ENCODE results near the gene AQP12A. TPM values are rescaled to one million over a fixed set of nuclear protein-coding genes. Genes with fewer than 3 reads are reported as not detected.

The AQP12A gene
- total and polyA plus RNA-seq, 9 of the 15 experiments (the other 6 are each of a cell fraction or from before 2014, with no cell fraction given), result not detected

DNA sequence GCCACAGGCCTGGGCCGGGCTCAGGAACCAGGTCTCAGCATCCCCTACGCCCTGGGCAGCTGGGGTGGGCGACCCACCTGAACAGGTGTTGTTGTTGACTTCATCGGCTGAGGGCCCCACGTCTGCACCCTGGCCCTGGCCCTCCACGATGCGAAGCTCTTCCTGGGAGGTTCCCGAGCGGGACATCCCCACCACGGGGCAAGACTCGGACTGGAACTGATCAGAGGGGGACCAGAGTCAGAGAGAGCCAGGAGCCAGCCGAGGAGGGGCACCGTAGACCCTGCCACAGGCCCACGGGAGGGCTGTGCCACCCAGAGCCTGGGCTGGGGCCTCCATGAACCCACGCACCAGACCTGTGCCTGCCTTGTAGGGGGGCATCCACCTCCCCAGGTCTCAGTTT, 54.3 kb downstream of the AQP12A start (continued):
- no peak for TF ChIP-seq RBM22 (IDR thresholded peaks at IDR 0.05; ENCODE audit: low read depth, low read length, poor library complexity, severe bottlenecking)

DNA sequence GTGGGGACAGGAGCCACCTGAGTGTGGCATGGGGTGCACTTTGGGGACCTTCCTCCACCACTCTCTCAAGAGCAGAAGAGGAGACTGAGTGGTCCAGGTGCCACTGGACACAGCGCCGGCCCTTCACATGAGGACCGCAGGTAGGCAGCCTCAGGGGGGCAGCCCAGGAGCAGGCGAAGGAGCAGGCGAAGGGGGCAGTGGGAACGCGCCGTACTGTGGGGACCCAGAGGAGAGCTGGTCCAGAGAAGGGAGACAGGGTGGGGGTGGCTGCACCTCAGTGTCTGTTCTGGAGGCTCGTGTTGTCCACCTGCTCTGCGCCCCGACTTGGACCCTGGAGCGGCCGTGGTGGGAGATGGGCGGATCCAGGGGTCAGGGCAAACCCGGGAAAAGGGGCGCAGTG, 55.0 kb downstream of the AQP12A start:
- ChIA-PET POLR2A (no interaction called here), CTCF (ENCODE audit: low intra/inter-chr PET ratio) (no interaction called here)
- Histone ChIP-seq H3K4me2 (ENCODE audit: insufficient read depth, low read length) (no peak overlapping the region), H3K36me3 (ENCODE audit: control insufficient read depth, insufficient read depth, low read length) (no peaks in the 10 kb centered on the region), H2AFZ (ENCODE audit: low read depth, low read length) (no peak overlapping the region), H4K20me1 (replicated peaks; ENCODE audit: control insufficient read depth, insufficient read depth, low read length) (no peaks in the 10 kb centered on the region), H3K4me3 (no peak overlapping the region), H3K79me2 (ENCODE audit: control insufficient read depth, insufficient read depth, low read length) (no peaks in the 10 kb centered on the region), H3K9me3 (replicated peaks; ENCODE audit: control insufficient read depth, insufficient read depth, low read depth, low read length) (no peaks in the 10 kb centered on the region), H3K4me1 (replicated peaks in 1 of 2; ENCODE audit: control insufficient read depth in 2 of 2, insufficient read depth in 2 of 2, low read length in 2 of 2) (peaks cover 0 to 3% of the 10 kb centered on the region in 2 experiments; a peak in 1 of 5 replicates), H3K9me1 (ENCODE audit: control insufficient read depth, insufficient read depth, low read length) (no peaks in the 10 kb centered on the region), H3K27ac (ENCODE audit: extremely low read depth, low read depth, low read length) (no peak overlapping the region), H3K27me3 (ENCODE audit: control insufficient read depth in 2 of 2, insufficient read depth in 2 of 2, low read length in 2 of 2) (peaks cover 2 to 32% of the 10 kb centered on the region in 2 experiments; a peak in 3 of 5 replicates), H3K9ac (ENCODE audit: insufficient read depth in 1 of 2, low read depth in 2 of 2, low read length in 2 of 2) (no peak overlapping the region)
- DNase-seq (ENCODE audit: extremely low read depth in 1 of 4, low spot score in 3 of 4) (no peak), ATAC-seq (no peak), FAIRE-seq (no peak)
- intact Hi-C loops (cut with micrococcal nuclease) (no loop called here), in situ Hi-C loops (cut with MboI) (no loop called here)
- TF ChIP-seq ILF3 (IDR thresholded peaks at IDR 0.05; ENCODE audit: borderline replicate concordance) (no peak), ZNF589 (CRISPR knock-in tag; IDR thresholded peaks at IDR 0.05; ENCODE audit: low read depth) (no peak), GABPA (tag; conservative IDR thresholded peaks at IDR 0.05; ENCODE audit: low read depth) (no peak), NFIC (IDR thresholded peaks at IDR 0.05) (no peak), ZNF561 (CRISPR knock-in tag; conservative IDR thresholded peaks at IDR 0.05) (no peak)
- TF ChIP-seq, protein P1, sequence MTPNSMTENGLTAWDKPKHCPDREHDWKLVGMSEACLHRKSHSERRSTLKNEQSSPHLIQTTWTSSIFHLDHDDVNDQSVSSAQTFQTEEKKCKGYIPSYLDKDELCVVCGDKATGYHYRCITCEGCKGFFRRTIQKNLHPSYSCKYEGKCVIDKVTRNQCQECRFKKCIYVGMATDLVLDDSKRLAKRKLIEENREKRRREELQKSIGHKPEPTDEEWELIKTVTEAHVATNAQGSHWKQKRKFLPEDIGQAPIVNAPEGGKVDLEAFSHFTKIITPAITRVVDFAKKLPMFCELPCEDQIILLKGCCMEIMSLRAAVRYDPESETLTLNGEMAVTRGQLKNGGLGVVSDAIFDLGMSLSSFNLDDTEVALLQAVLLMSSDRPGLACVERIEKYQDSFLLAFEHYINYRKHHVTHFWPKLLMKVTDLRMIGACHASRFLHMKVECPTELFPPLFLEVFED (CRISPR knock-in tag; conservative IDR thresholded peaks at IDR 0.05), result no peak
- BruUV-seq (replicated peaks), result no TSS peak
- WGBS (ENCODE audit: insufficient coverage, low coverage, missing lambda C conversion rate), result 0% methylated on average over 12 of the region's 16 CpGs
